SK-N-SH (cell line): ENCODE data around the gene COG3. TPM values are rescaled to one million over a fixed set of nuclear protein-coding genes. Genes with fewer than 3 reads are reported as not detected.

Source experiments
- CTCF ChIA-PET: fragments of 300-600, 350-600 bp; formaldehyde crosslinking; extraction: SDS; loops from one replicate; lab custom pipeline; 2021; lab: Yijun Ruan, JAX
- POLR2A ChIA-PET: fragments of 350-600 bp; sonication (Branson Sonifier 250); formaldehyde crosslinking; extraction: SDS; loops from one replicate; lab custom pipeline; 2020; ENCODE audit warnings: antibody characterized with exemption, inconsistent platforms; lab: Yijun Ruan, JAX
- DNase-seq: peaks from one replicate; pipeline ENCODE4 v3.0.0; 2012
- H2AFZ ChIP-seq: fragments of 200-600 bp; sonication (generic); 2 replicates; pipeline ENCODE4 v1.8.1; 2016; ENCODE audit warnings: antibody characterized with exemption, mild to moderate bottlenecking, low read depth
- H3F3A ChIP-seq: fragments of 200-600 bp; sonication (generic); replicated peaks from 2 replicates; pipeline ENCODE3; 2016; ENCODE audit warnings: antibody characterized with exemption, mild to moderate bottlenecking; ENCODE audit not compliant: insufficient read depth
- H3K27ac ChIP-seq, 2 experiments: fragments of 200-500 bp in 1 of 2; fragments of 200-600 bp in 1 of 2; sonication (Bioruptor generic) in 1 of 2; sonication (generic), shearing (Covaris generic) in 1 of 2; 2 replicates each; pipeline versions ENCODE4 v1.5.1 to v1.6.1; 2014 to 2016; ENCODE audit warnings: low read depth in 2 of 2, inconsistent platforms in 1 of 2, low read length in 1 of 2, mild to moderate bottlenecking in 1 of 2, mixed read lengths in 1 of 2
- H3K27me3 ChIP-seq: fragments of 200-600 bp; sonication (generic), shearing (Covaris generic); 2 replicates; pipeline ENCODE4 v1.6.1; 2016; ENCODE audit warnings: mixed run types; ENCODE audit not compliant: insufficient read depth
- H3K36me3 ChIP-seq, 2 experiments: fragments of 200-500 bp in 1 of 2; fragments of 200-600 bp in 1 of 2; sonication (Bioruptor generic) in 1 of 2; sonication (generic) in 1 of 2; replicated peaks in 1 of 2; 2 replicates each; pipeline versions ENCODE3 to v1.5.1; 2014 to 2016; ENCODE audit warnings: low read length in 1 of 2, mild to moderate bottlenecking in 1 of 2; ENCODE audit not compliant: insufficient read depth in 2 of 2, control insufficient read depth in 1 of 2
- H3K4me1 ChIP-seq, 2 experiments: fragments of 200-500 bp in 1 of 2; fragments of 200-600 bp in 1 of 2; sonication (Bioruptor generic) in 1 of 2; sonication (generic), shearing (Covaris generic) in 1 of 2; 2 replicates each; pipeline versions ENCODE4 v1.5.1 to v1.6.1; 2014 to 2016; ENCODE audit warnings: low read depth in 1 of 2, low read length in 1 of 2, mixed run types in 1 of 2; ENCODE audit not compliant: insufficient read depth in 2 of 2, control insufficient read depth in 1 of 2
- H3K4me2 ChIP-seq: fragments of 200-600 bp; sonication (generic), shearing (Covaris generic); 2 replicates; pipeline ENCODE4 v1.6.1; 2017; ENCODE audit warnings: mixed run types
- H3K4me3 ChIP-seq, 2 experiments: fragments of 200-500 bp in 1 of 2; fragments of 200-600 bp in 1 of 2; sonication (Bioruptor generic) in 1 of 2; sonication (generic), shearing (Covaris generic) in 1 of 2; 2 replicates each; pipeline versions ENCODE4 v1.5.1 to v1.8.1; 2014 to 2016; ENCODE audit warnings: low read depth in 2 of 2, inconsistent platforms in 1 of 2, low read length in 1 of 2, mild to moderate bottlenecking in 1 of 2, mixed read lengths in 1 of 2, moderate library complexity in 1 of 2
- H3K79me2 ChIP-seq: fragments of 200-600 bp; sonication (generic); 2 replicates; pipeline ENCODE4 v1.8.1; 2017; ENCODE audit warnings: mild to moderate bottlenecking; ENCODE audit not compliant: insufficient read depth
- H3K9ac ChIP-seq: fragments of 200-600 bp; sonication (generic); 2 replicates; pipeline ENCODE4 v1.6.1; 2017; ENCODE audit warnings: mixed run types
- H3K9me2 ChIP-seq: fragments of 200-600 bp; sonication (generic); 2 replicates; pipeline ENCODE4 v1.6.1; 2017; ENCODE audit warnings: mixed run types
- H3K9me3 ChIP-seq: fragments of 200-600 bp; sonication (generic); 2 replicates; pipeline ENCODE4 v1.6.1; 2017; ENCODE audit warnings: mixed run types, mild to moderate bottlenecking, moderate library complexity
- H4K20me1 ChIP-seq: fragments of 200-600 bp; sonication (generic); 2 replicates; pipeline ENCODE4 v1.6.1; 2017; ENCODE audit warnings: mild to moderate bottlenecking, mixed run types; ENCODE audit not compliant: insufficient read depth
- CHD2 ChIP-seq: fragments of 150-350 bp; IDR thresholded peaks from 2 replicates; pipeline ENCODE4 v1.6.1; 2018; ENCODE audit warnings: low read length; ENCODE audit not compliant: partially characterized antibody
- EP300 ChIP-seq, 2 experiments: IDR thresholded peaks; 2 replicates each; pipeline versions ENCODE4 v1.4.0 to v1.6.1; 2012; ENCODE audit warnings: borderline replicate concordance in 1 of 2, low read depth in 1 of 2, low read length in 1 of 2
- FOSL2 ChIP-seq: IDR thresholded peaks from 2 replicates; pipeline ENCODE4 v1.4.0; 2012; ENCODE audit warnings: low read depth, mild to moderate bottlenecking, moderate library complexity, borderline replicate concordance
- JUND ChIP-seq: IDR thresholded peaks from 2 replicates; pipeline ENCODE4 v1.4.0; 2012
- MEF2A ChIP-seq: IDR thresholded peaks from 2 replicates; pipeline ENCODE4 v1.4.0; 2012; ENCODE audit warnings: low read depth, borderline replicate concordance
- RAD21 ChIP-seq: IDR thresholded peaks from 2 replicates; pipeline ENCODE4 v1.6.1; 2012; ENCODE audit warnings: mild to moderate bottlenecking, low read length
- SIN3A ChIP-seq: IDR thresholded peaks from 2 replicates; pipeline ENCODE4 v1.6.1; 2012; ENCODE audit warnings: low read depth, mild to moderate bottlenecking, low read length, moderate library complexity, borderline replicate concordance
- SMC3 ChIP-seq: IDR thresholded peaks from 2 replicates; pipeline ENCODE4 v1.6.1; 2012; ENCODE audit warnings: low read depth, low read length, improper control_type of control experiment
- TAF1 ChIP-seq: IDR thresholded peaks from 2 replicates; pipeline ENCODE4 v1.6.1; 2012; ENCODE audit warnings: low read depth, mild to moderate bottlenecking, low read length, moderate library complexity, borderline replicate concordance
- TEAD4 ChIP-seq: IDR thresholded peaks from 2 replicates; pipeline ENCODE4 v1.4.0; 2012; ENCODE audit warnings: mild to moderate bottlenecking, borderline replicate concordance; ENCODE audit not compliant: insufficient read depth
- WGBS: methylation state at CpG from one replicate; pipeline ENCODE4 v1.1.6; 2017; ENCODE audit warnings: low lambda C conversion rate; 5-methylcytosine and 5-hydroxymethylcytosine counted together
- polyA plus RNA-seq, 3 experiments: library from polyadenylated mRNA; depleted of rRNA; stranded (reverse); fragments of >200 nt; gene quantifications; 2 replicates each; pipeline ENCODE4 v1.2.3, GENCODE V29; 2012
- TF ChIP-seq, protein P1 (sequence below): IDR thresholded peaks from 2 replicates; pipeline ENCODE4 v1.6.1; 2012; ENCODE audit warnings: mild to moderate bottlenecking, low read depth, low read length, moderate library complexity
- TF ChIP-seq, protein P2 (sequence below): fragments of 200-600 bp; sonication (generic); IDR thresholded peaks from 2 replicates; pipeline ENCODE4 v1.6.1; 2017; ENCODE audit warnings: antibody characterized with exemption, mild to moderate bottlenecking, moderate library complexity
- TF ChIP-seq, protein P3 (sequence below): IDR thresholded peaks from 2 replicates; pipeline ENCODE4; 2012

Gene COG3
- polyA plus RNA-seq, 1 of the 3 experiments (the other 2 are of a cell fraction): 25.6 TPM

DNA sequence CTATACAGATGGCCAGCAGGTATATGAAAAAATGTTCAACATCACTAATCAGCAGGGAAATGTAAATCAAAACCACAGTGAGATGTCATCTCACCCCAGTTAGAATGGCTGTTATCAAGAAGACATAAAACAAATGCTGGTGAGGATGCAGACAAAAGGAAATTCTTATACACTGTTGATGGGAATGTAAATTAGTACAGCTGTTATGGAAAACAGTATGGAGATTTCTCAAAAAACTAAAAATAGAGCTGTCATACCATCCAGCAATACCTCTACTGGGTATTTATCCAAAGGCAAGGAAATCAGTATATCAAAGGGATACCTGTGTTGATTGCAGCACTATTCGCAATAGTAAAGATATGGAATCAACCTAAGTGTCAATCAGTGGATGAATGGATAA, 22.9 kb downstream of the COG3 start (continued):
- no peak for TF ChIP-seq SIN3A
- TF ChIP-seq MEF2A: no peak
- TF ChIP-seq SMC3: no peak
- TF ChIP-seq, protein P1, sequence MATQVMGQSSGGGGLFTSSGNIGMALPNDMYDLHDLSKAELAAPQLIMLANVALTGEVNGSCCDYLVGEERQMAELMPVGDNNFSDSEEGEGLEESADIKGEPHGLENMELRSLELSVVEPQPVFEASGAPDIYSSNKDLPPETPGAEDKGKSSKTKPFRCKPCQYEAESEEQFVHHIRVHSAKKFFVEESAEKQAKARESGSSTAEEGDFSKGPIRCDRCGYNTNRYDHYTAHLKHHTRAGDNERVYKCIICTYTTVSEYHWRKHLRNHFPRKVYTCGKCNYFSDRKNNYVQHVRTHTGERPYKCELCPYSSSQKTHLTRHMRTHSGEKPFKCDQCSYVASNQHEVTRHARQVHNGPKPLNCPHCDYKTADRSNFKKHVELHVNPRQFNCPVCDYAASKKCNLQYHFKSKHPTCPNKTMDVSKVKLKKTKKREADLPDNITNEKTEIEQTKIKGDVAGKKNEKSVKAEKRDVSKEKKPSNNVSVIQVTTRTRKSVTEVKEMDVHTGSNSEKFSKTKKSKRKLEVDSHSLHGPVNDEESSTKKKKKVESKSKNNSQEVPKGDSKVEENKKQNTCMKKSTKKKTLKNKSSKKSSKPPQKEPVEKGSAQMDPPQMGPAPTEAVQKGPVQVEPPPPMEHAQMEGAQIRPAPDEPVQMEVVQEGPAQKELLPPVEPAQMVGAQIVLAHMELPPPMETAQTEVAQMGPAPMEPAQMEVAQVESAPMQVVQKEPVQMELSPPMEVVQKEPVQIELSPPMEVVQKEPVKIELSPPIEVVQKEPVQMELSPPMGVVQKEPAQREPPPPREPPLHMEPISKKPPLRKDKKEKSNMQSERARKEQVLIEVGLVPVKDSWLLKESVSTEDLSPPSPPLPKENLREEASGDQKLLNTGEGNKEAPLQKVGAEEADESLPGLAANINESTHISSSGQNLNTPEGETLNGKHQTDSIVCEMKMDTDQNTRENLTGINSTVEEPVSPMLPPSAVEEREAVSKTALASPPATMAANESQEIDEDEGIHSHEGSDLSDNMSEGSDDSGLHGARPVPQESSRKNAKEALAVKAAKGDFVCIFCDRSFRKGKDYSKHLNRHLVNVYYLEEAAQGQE: no peak

DNA sequence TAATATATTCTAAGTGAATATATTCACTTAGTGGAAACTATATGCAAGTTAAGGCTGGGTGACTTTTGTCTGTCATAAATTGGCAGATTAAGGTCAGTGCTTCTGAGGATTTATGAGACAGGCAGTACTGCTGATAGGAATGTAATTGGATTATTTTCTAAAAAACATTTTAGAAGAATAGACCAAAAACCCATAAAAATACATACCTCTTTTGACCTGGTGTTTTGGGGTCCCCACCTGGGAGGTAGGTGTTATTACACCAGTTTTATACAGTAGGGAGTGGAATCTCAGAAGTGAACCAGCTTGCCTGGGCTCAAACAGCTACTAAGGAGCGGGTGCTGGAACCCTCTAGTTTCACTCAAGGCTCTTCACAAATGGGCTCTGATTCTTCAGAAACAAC, 25.3 kb downstream of the COG3 start:
- H3K4me2 ChIP-seq: no peak overlapping the region
- H3K9me2 ChIP-seq: no peaks in the 10 kb centered on the region
- DNase-seq: peak; percentile 27
- no peaks in the 10 kb centered on the region for H3K27me3 ChIP-seq
- peaks cover 45% of the 10 kb centered on the region for H3F3A ChIP-seq
- no peak overlapping the region for H3K27ac ChIP-seq
- no peaks in the 10 kb centered on the region for H4K20me1 ChIP-seq
- CTCF ChIA-PET: interaction anchor here (0.7 to 1.4 kb wide), 3 partner anchors 9 to 123 kb away, joined by 3 to 4 read pairs (median 3); no protein-coding TSS in a partner anchor
- peak; percentile 54 for TF ChIP-seq RAD21
- TF ChIP-seq TAF1: no peak
- TF ChIP-seq, protein P2, sequence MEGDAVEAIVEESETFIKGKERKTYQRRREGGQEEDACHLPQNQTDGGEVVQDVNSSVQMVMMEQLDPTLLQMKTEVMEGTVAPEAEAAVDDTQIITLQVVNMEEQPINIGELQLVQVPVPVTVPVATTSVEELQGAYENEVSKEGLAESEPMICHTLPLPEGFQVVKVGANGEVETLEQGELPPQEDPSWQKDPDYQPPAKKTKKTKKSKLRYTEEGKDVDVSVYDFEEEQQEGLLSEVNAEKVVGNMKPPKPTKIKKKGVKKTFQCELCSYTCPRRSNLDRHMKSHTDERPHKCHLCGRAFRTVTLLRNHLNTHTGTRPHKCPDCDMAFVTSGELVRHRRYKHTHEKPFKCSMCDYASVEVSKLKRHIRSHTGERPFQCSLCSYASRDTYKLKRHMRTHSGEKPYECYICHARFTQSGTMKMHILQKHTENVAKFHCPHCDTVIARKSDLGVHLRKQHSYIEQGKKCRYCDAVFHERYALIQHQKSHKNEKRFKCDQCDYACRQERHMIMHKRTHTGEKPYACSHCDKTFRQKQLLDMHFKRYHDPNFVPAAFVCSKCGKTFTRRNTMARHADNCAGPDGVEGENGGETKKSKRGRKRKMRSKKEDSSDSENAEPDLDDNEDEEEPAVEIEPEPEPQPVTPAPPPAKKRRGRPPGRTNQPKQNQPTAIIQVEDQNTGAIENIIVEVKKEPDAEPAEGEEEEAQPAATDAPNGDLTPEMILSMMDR: peak; percentile 42
- peaks cover 56 to 59% of the 10 kb centered on the region in 2 experiments for H3K36me3 ChIP-seq
- no peaks in the 10 kb centered on the region for H3K9me3 ChIP-seq
- H3K79me2 ChIP-seq: peaks cover 13% of the 10 kb centered on the region; the same call in 1 of the 2 replicates
- POLR2A ChIA-PET: no interaction called here
- H3K9ac ChIP-seq: no peak overlapping the region
- H3K4me1 ChIP-seq: peaks cover 0 to 10% of the 10 kb centered on the region in 2 experiments; a peak in 1 of 4 replicates
- no peak overlapping the region for H2AFZ ChIP-seq
- WGBS: 88% methylated on average over 1 of the region's 1 CpG
- no peak overlapping the region for H3K4me3 ChIP-seq

DNA sequence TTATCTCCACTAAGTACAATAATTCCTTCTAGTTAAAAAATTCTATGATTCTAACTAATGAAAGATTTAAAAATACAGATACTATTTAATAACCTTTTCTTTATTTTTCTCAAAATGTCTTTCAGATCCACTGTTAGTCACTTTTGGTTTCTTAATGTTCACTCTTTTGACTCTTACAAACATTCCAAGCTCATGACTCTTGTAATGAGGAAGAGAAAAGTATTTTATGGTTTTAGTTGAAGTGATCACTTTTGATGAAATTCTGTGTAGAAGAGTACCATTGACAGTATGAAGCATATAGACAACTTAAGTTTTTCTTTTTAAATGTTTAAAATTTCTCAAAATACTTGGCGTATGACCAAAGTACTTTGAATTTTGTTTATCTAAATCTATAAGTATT, 27.8 kb downstream of the COG3 start:
- Histone ChIP-seq H3K4me1 (peaks cover 0 to 10% of the 10 kb centered on the region in 2 experiments; a peak in 1 of 4 replicates), H3K36me3 (peaks cover 55 to 67% of the 10 kb centered on the region in 2 experiments), H3K4me3 (no peak overlapping the region; a peak in 1 of 4 replicates), H3K79me2 (peaks cover 13% of the 10 kb centered on the region), H3K4me2 (peak overlapping the region; percentile 44; the same call in 1 of the 2 replicates), H3K9me3 (no peaks in the 10 kb centered on the region), H3K27me3 (no peaks in the 10 kb centered on the region)
- DNase-seq: no peak
- TF ChIP-seq CHD2 (no peak), TEAD4 (no peak), RAD21 (no peak), FOSL2 (peak; percentile 32; the same call in 1 of the 2 replicates), JUND (peak; percentile 58), EP300 (IDR thresholded peaks at IDR 0.05; ENCODE audit: borderline replicate concordance in 1 of 2, low read depth in 1 of 2, low read length in 1 of 2) (0 out of 4 replicates have a peak, but pooled peaks of 1 of the 2 experiments have one; percentile 13), SMC3 (no peak)
- TF ChIP-seq, protein P3, sequence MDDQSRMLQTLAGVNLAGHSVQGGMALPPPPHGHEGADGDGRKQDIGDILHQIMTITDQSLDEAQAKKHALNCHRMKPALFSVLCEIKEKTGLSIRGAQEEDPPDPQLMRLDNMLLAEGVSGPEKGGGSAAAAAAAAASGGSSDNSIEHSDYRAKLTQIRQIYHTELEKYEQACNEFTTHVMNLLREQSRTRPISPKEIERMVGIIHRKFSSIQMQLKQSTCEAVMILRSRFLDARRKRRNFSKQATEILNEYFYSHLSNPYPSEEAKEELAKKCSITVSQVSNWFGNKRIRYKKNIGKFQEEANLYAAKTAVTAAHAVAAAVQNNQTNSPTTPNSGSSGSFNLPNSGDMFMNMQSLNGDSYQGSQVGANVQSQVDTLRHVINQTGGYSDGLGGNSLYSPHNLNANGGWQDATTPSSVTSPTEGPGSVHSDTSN: peak; percentile 42; the same call in 1 of the 2 replicates
- TF ChIP-seq, all 33 proteins: peak for 4
- Histone ChIP-seq H3F3A (peaks cover 46% of the 10 kb centered on the region), H3K27ac (peak overlapping the region in 1 of 2 experiments; percentile 73; a peak in 3 of 4 replicates), H2AFZ (no peak overlapping the region), H3K9ac (no peak overlapping the region), H3K9me2 (no peaks in the 10 kb centered on the region), H4K20me1 (no peaks in the 10 kb centered on the region)
- ChIA-PET POLR2A (no interaction called here), CTCF (interaction anchor here (1.2 to 1.6 kb wide), 2 partner anchors 19 to 25 kb away, joined by 3 read pairs; no protein-coding TSS in a partner anchor)
- 96% methylated on average over 1 of the region's 1 CpG for WGBS
